ENCODE data around the gene SYNDIG1. TPM values are rescaled to one million over a fixed set of nuclear protein-coding genes. Genes with fewer than 3 reads are reported as not detected.

Gene SYNDIG1
- total and polyA plus RNA-seq, 2 donors (not counting 1 experiment from before 2014, with no cell fraction given): not detected

DNA sequence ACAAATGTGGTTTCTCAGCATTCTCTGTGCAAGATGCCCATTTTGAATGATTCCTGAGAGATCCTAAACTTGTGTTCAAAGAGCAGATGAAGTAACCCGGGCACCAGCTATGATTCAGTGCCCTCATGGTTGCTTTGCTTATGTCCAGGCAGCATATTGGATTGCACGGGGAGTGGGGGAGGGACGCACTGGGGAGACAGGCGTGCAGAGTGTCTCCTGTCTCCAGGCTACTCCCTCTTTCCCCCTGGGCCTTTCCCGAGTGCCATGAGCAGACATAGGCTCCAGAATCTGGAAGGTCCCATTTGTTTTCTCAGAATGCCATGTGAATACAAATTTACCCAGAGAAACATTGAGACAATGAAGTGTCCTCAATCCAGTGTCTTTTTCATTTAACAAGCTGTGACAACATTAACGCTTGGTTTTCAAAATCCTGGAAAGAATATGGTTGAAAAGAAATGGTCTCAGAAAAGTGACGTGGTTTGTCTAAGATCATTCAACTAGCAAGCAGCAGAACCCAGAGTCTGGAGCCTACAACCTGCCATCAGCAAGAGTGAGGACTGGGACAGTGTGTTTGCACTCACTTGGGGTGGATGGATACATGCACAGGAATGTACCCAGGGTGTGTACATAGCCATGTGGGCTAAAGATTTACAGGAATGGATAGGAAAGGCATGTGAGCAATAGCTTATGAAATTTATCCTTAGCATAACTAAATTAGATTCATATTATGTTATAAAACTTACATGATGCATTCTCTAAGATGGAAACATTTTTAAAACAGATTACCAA is 4.2 kb downstream of the SYNDIG1 start:
- Histone ChIP-seq H3K4me2 (replicated peaks; ENCODE audit: low read depth, low read length, poor library complexity, severe bottlenecking) (no peak overlapping the region), H4K20me1 (ENCODE audit: control insufficient read depth, insufficient read depth, low read length, poor library complexity, severe bottlenecking) (no peaks in the 10 kb centered on the region), H3K9me3 (ENCODE audit: control extremely low read depth in 1 of 3, control insufficient read depth in 2 of 3, insufficient read depth in 1 of 3, low read length in 2 of 3) (peaks cover 0 to 6% (median 0%) of the 10 kb centered on the region in 3 donors), H3K79me2 (ENCODE audit: control insufficient read depth, insufficient read depth, low read length) (no peaks in the 10 kb centered on the region), H3K4me3 (ENCODE audit: control extremely low read depth in 1 of 5, extremely low read depth in 1 of 5, insufficient read depth in 1 of 5, low read depth in 2 of 5, low read length in 4 of 5) (no peak overlapping the region), H3K27ac (ENCODE audit: low read length in 2 of 2) (no peak overlapping the region), H3K9ac (ENCODE audit: low read length) (no peak overlapping the region), H3K27me3 (replicated peaks in 1 of 4; ENCODE audit: control extremely low read depth in 1 of 4, control insufficient read depth in 3 of 4, insufficient read depth in 4 of 4, low read length in 3 of 4) (peaks cover 0 to 15% (median 4%) of the 10 kb centered on the region in 4 experiments), H3K4me1 (ENCODE audit: control insufficient read depth in 2 of 2, insufficient read depth in 2 of 2, low read length in 2 of 2) (no peaks in the 10 kb centered on the region), H3K36me3 (replicated peaks in 1 of 2; ENCODE audit: control extremely low read depth in 1 of 2, control insufficient read depth in 1 of 2, extremely low read depth in 1 of 2, insufficient read depth in 2 of 2, low read length in 1 of 2) (no peaks in the 10 kb centered on the region), H2AFZ (ENCODE audit: insufficient read depth, low read depth, low read length, poor library complexity, severe bottlenecking) (no peak overlapping the region)
- Mint-ChIP-seq H3K27ac (no peak overlapping the region), H3K4me1 (peaks cover 7% of the 10 kb centered on the region), H3K9me3 (ENCODE audit: insufficient read depth) (no peaks in the 10 kb centered on the region), H3K4me3 (no peak overlapping the region), H3K27me3 (peaks cover 24% of the 10 kb centered on the region)
- WGBS (ENCODE audit: insufficient coverage): 76% methylated on average over 5 of the region's 7 CpGs
- DNase-seq: no peak
- POLR2A ChIA-PET: no interaction called here
- TF ChIP-seq EZH2 (IDR thresholded peaks at IDR 0.05; ENCODE audit: borderline replicate concordance, insufficient read depth, low read depth, low read length, poor library complexity, severe bottlenecking): no peak
- TF ChIP-seq, protein P1, sequence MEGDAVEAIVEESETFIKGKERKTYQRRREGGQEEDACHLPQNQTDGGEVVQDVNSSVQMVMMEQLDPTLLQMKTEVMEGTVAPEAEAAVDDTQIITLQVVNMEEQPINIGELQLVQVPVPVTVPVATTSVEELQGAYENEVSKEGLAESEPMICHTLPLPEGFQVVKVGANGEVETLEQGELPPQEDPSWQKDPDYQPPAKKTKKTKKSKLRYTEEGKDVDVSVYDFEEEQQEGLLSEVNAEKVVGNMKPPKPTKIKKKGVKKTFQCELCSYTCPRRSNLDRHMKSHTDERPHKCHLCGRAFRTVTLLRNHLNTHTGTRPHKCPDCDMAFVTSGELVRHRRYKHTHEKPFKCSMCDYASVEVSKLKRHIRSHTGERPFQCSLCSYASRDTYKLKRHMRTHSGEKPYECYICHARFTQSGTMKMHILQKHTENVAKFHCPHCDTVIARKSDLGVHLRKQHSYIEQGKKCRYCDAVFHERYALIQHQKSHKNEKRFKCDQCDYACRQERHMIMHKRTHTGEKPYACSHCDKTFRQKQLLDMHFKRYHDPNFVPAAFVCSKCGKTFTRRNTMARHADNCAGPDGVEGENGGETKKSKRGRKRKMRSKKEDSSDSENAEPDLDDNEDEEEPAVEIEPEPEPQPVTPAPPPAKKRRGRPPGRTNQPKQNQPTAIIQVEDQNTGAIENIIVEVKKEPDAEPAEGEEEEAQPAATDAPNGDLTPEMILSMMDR (IDR thresholded peaks at IDR 0.05): no peak
- ATAC-seq (ENCODE audit: low read depth): no peak
- intact Hi-C loops (cut with micrococcal nuclease): no loop called here
- CTCF ChIA-PET: no interaction called here

DNA sequence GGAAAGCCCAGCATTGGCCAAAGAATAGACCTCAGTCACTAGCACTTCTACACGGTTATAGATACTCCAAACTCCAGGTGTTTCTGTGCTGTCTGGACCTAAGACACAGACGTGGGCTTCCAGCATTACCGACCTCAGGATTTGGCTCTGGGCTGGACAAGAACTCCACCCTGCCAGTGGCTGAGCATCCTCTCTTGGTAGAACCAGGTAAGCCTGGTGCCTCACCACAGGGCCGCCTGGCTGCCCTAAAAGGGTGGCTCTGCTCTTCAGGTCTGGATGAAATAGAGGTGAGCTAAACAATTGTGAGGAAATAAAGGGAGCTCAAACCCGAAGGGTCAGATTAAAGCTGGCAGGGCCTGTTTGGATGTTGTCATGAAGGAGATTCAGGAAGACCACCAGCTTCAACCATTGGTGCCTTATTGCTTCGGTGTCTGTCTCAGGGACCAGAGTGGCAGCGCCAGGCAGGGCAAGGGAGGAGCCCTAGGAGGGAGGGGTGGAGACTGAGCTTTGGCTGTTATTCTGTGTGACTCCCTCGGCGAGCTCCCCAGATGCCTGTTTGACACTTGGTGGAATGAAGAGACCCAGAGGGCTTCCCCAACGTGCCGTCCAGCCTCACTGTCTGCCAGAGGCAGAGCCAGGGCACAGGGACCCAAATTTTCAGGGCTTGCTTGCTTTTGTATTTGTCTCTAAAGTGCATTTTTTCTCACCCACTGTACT is 8.6 kb downstream of the SYNDIG1 start:
- POLR2A ChIA-PET: no interaction called here
- Mint-ChIP-seq H3K4me1 (no peaks in the 10 kb centered on the region), H3K27me3 (peaks cover 3% of the 10 kb centered on the region), H3K9me3 (ENCODE audit: insufficient read depth) (no peaks in the 10 kb centered on the region), H3K27ac (no peak overlapping the region), H3K4me3 (no peak overlapping the region)
- H3K27ac ChIP-seq (ENCODE audit: low read length in 2 of 2): no peak overlapping the region
- no peaks in the 10 kb centered on the region for H3K79me2 ChIP-seq (ENCODE audit: control insufficient read depth, insufficient read depth, low read length)
- intact Hi-C loops (cut with micrococcal nuclease): no loop called here
- no peak for DNase-seq
- no peak overlapping the region for H3K4me2 ChIP-seq (replicated peaks; ENCODE audit: low read depth, low read length, poor library complexity, severe bottlenecking)
- H3K9me3 ChIP-seq (ENCODE audit: control extremely low read depth in 1 of 3, control insufficient read depth in 2 of 3, insufficient read depth in 1 of 3, low read length in 2 of 3): peaks cover 0 to 3% (median 0%) of the 10 kb centered on the region in 3 donors
- no peak overlapping the region for H3K4me3 ChIP-seq (ENCODE audit: control extremely low read depth in 1 of 5, extremely low read depth in 1 of 5, insufficient read depth in 1 of 5, low read depth in 2 of 5, low read length in 4 of 5)
- no peak overlapping the region for H3K9ac ChIP-seq (ENCODE audit: low read length)
- TF ChIP-seq, protein P1 (IDR thresholded peaks at IDR 0.05): no peak
- no peak for TF ChIP-seq EZH2 (IDR thresholded peaks at IDR 0.05; ENCODE audit: borderline replicate concordance, insufficient read depth, low read depth, low read length, poor library complexity, severe bottlenecking)
- CTCF ChIA-PET: no interaction called here
- no peaks in the 10 kb centered on the region for H4K20me1 ChIP-seq (ENCODE audit: control insufficient read depth, insufficient read depth, low read length, poor library complexity, severe bottlenecking)
- peaks cover 0 to 3% (median 1%) of the 10 kb centered on the region in 4 experiments for H3K27me3 ChIP-seq (replicated peaks in 1 of 4; ENCODE audit: control extremely low read depth in 1 of 4, control insufficient read depth in 3 of 4, insufficient read depth in 4 of 4, low read length in 3 of 4)
- no peak for ATAC-seq (ENCODE audit: low read depth)
- H3K4me1 ChIP-seq (ENCODE audit: control insufficient read depth in 2 of 2, insufficient read depth in 2 of 2, low read length in 2 of 2): no peaks in the 10 kb centered on the region
- no peaks in the 10 kb centered on the region for H3K36me3 ChIP-seq (replicated peaks in 1 of 2; ENCODE audit: control extremely low read depth in 1 of 2, control insufficient read depth in 1 of 2, extremely low read depth in 1 of 2, insufficient read depth in 2 of 2, low read length in 1 of 2)
- WGBS (ENCODE audit: insufficient coverage): 90% methylated on average over 10 of the region's 11 CpGs
- no peak overlapping the region for H2AFZ ChIP-seq (ENCODE audit: insufficient read depth, low read depth, low read length, poor library complexity, severe bottlenecking)
